Sigmoid colon (tissue), 7 donors: ENCODE data around the gene LDLRAD4. TPM values are rescaled to one million over a fixed set of nuclear protein-coding genes. Genes with fewer than 3 reads are reported as not detected.
A peak's percentile ranks its signal among the peaks of the same experiment; 100 is the strongest.

Experiments used
- DNase-seq: peaks from one replicate; pipeline ENCODE4 v3.0.0-alpha.2; 2019
- H3K27ac ChIP-seq, 4 donors: fragments of 200-600 bp; sonication (generic); one replicate each; pipeline ENCODE4 v1.5.1; 2016 to 2019; ENCODE audit warnings: mild to moderate bottlenecking in 1 of 4
- H3K27me3 ChIP-seq, 3 donors: fragments of 200-600 bp; sonication (generic); one replicate each; pipeline ENCODE4 v1.5.1; 2019; ENCODE audit warnings: mild to moderate bottlenecking in 1 of 3
- H3K36me3 ChIP-seq, 4 donors: fragments of 200-600 bp; sonication (generic); one replicate each; pipeline ENCODE4 v1.5.1; 2016 to 2019
- H3K4me1 ChIP-seq, 4 donors: fragments of 200-600 bp; sonication (generic); one replicate each; pipeline ENCODE4 v1.5.1; 2017 to 2019
- H3K4me3 ChIP-seq, 4 donors: fragments of 200-600 bp; sonication (generic); one replicate each; pipeline ENCODE4 v1.5.1; 2017 to 2019; ENCODE audit warnings: mild to moderate bottlenecking in 2 of 4, moderate library complexity in 1 of 4
- H3K9me3 ChIP-seq, 4 donors: fragments of 200-600 bp in 3 of 4; sonication (generic) in 3 of 4; one replicate each; pipeline versions ENCODE4 v1.5.1 to v1.6.1; 2013 to 2019
- CTCF ChIP-seq, 4 experiments: fragments of 450-650 bp in 3 of 4; fragments of 200-600 bp in 1 of 4; IDR thresholded peaks; one replicate each; pipeline ENCODE4 v1.5.1; 2016 to 2019; ENCODE audit warnings: antibody characterized with exemption in 4 of 4, mild to moderate bottlenecking in 3 of 4, moderate library complexity in 2 of 4
- EP300 ChIP-seq, 4 donors: sonication (generic); formaldehyde crosslinking; IDR thresholded peaks; one replicate each; pipeline ENCODE4 v1.6.1; 2017; ENCODE audit warnings: antibody characterized with exemption in 4 of 4
- POLR2A ChIP-seq, 2 donors: fragments of 450-650 bp; IDR thresholded peaks; one replicate each; pipeline ENCODE4 v1.6.1; 2016; ENCODE audit warnings: antibody characterized with exemption in 2 of 2, mild to moderate bottlenecking in 2 of 2, moderate library complexity in 2 of 2
- POLR2AphosphoS5 ChIP-seq, 4 donors: sonication (generic); formaldehyde crosslinking; IDR thresholded peaks; one replicate each; pipeline ENCODE4 v1.6.1; 2017; ENCODE audit warnings: antibody characterized with exemption in 4 of 4
- WGBS, 2 donors: extraction: QIAGEN DNeasy Blood & Tissue Kit; methylation state at CpG; one replicate each; pipeline ENCODE4 v1.1.7; 2013; 5-methylcytosine and 5-hydroxymethylcytosine counted together
- intact Hi-C: fragments of 100-400 bp; cut with DNase I; formaldehyde crosslinking; loops from one replicate; pipeline ENCODE4 v1.15.1; 2023
- polyA plus RNA-seq, 3 donors: library from polyadenylated mRNA; stranded (reverse); fragments of 200-250 nt; gene quantifications; one replicate each; pipeline ENCODE4 v1.2.3, GENCODE V29; 2013
- total RNA-seq, 4 donors: library from RNA; depleted of rRNA; stranded (reverse); fragments of >200 nt; gene quantifications; one replicate each; pipeline ENCODE4 v1.1.0, GENCODE V29; 2016
- donor health status: healthy with polysubstance abuse.
- donor health status: Bipolar disorder and iron deficiency.
- donor health status: healthy.

Gene LDLRAD4
- total and polyA plus RNA-seq, 7 donors, result 1.2 to 28.2 (median 17.2) TPM

- peaks cover 0 to 24% (median 0%) of the 10 kb centered on the region in 4 donors for H3K4me1 ChIP-seq
- intact Hi-C loops, result no loop called here
- H3K27ac ChIP-seq, result peak overlapping the region in 3 of 4 donors; percentile 39 to 65 (median 49)
- peak; percentile 60 for DNase-seq
- no peaks in the 10 kb centered on the region for H3K36me3 ChIP-seq
- H3K27me3 ChIP-seq, result no peaks in the 10 kb centered on the region
- H3K4me3 ChIP-seq, result no peak overlapping the region
- no peaks in the 10 kb centered on the region for H3K9me3 ChIP-seq
- TF ChIP-seq POLR2A (IDR thresholded peaks at IDR 0.05) (no peak), EP300 (IDR thresholded peaks at IDR 0.05) (no peak), CTCF (IDR thresholded peaks at IDR 0.05) (no peak), POLR2AphosphoS5 (IDR thresholded peaks at IDR 0.05) (no peak)
- 86 to 90% methylated on average over 8 of the region's 8 CpGs for WGBS, 2 donors
Measured at GRCh38 chr18:13436576-13436975, 218.0 kb downstream of the LDLRAD4 start.

GRCh38 chr18:13437034-13437433 is 218.5 kb downstream of the LDLRAD4 start:
- peaks cover 0 to 24% (median 0%) of the 10 kb centered on the region in 4 donors for H3K4me1 ChIP-seq

GRCh38 chr18:13437796-13438506 is 219.4 kb downstream of the LDLRAD4 start:
- TF ChIP-seq EP300 (IDR thresholded peaks at IDR 0.05), result no peak
- no peak for TF ChIP-seq CTCF (IDR thresholded peaks at IDR 0.05)
- no peak for TF ChIP-seq POLR2AphosphoS5 (IDR thresholded peaks at IDR 0.05)
- TF ChIP-seq POLR2A (IDR thresholded peaks at IDR 0.05), result no peak

More at GRCh38 chr18:13437034-13437433, 218.5 kb downstream of the LDLRAD4 start:
- DNase-seq, result peak; percentile 68
- no peak overlapping the region for H3K4me3 ChIP-seq
- peak overlapping the region in 2 of 4 donors; percentile 39 to 49 for H3K27ac ChIP-seq
- no peak for TF ChIP-seq POLR2A (IDR thresholded peaks at IDR 0.05)
- TF ChIP-seq POLR2AphosphoS5 (IDR thresholded peaks at IDR 0.05), result no peak
- TF ChIP-seq CTCF (IDR thresholded peaks at IDR 0.05), result no peak
- TF ChIP-seq EP300 (IDR thresholded peaks at IDR 0.05), result no peak
- intact Hi-C loops, result no loop called here
- 63 to 92% methylated on average over 6 of the region's 6 CpGs for WGBS, 2 donors
- no peaks in the 10 kb centered on the region for H3K9me3 ChIP-seq
- no peaks in the 10 kb centered on the region for H3K36me3 ChIP-seq
- no peaks in the 10 kb centered on the region for H3K27me3 ChIP-seq

GRCh38 chr18:13438507-13439056 is 220.0 kb downstream of the LDLRAD4 start:
- TF ChIP-seq CTCF (IDR thresholded peaks at IDR 0.05) (no peak), POLR2A (IDR thresholded peaks at IDR 0.05) (no peak)
- 72 to 91% methylated on average over 4 of the region's 4 CpGs for WGBS, 2 donors

More at GRCh38 chr18:13437796-13438506, 219.4 kb downstream of the LDLRAD4 start:
- intact Hi-C loops, result no loop called here
- peak; percentile 33 for DNase-seq
- Histone ChIP-seq H3K27ac (peak overlapping the region in 1 of 4 donors; percentile 49), H3K4me1 (peaks cover 0 to 24% (median 0%) of the 10 kb centered on the region in 4 donors), H3K4me3 (no peak overlapping the region), H3K36me3 (no peaks in the 10 kb centered on the region), H3K9me3 (no peaks in the 10 kb centered on the region), H3K27me3 (no peaks in the 10 kb centered on the region)
- WGBS, 2 donors, result 67 to 92% methylated on average over 17 of the region's 17 CpGs

More at GRCh38 chr18:13438507-13439056, 220.0 kb downstream of the LDLRAD4 start:
- H3K27ac ChIP-seq, result no peak overlapping the region
- no peaks in the 10 kb centered on the region for H3K9me3 ChIP-seq
- no peak for DNase-seq
- intact Hi-C loops, result no loop called here
- H3K36me3 ChIP-seq, result no peaks in the 10 kb centered on the region
- H3K4me3 ChIP-seq, result no peak overlapping the region
- no peaks in the 10 kb centered on the region for H3K27me3 ChIP-seq
- H3K4me1 ChIP-seq, result peaks cover 0 to 24% (median 0%) of the 10 kb centered on the region in 4 donors
